ENCODE results near the gene STK11IP. TPM values are rescaled to one million over a fixed set of nuclear protein-coding genes. Genes with fewer than 3 reads are reported as not detected.

STK11IP gene
- total and polyA plus RNA-seq, 2 of the 13 experiments (the other 11 are each of a cell fraction or from before 2014, with no cell fraction given) = 12.8 to 24.0 TPM

DNA sequence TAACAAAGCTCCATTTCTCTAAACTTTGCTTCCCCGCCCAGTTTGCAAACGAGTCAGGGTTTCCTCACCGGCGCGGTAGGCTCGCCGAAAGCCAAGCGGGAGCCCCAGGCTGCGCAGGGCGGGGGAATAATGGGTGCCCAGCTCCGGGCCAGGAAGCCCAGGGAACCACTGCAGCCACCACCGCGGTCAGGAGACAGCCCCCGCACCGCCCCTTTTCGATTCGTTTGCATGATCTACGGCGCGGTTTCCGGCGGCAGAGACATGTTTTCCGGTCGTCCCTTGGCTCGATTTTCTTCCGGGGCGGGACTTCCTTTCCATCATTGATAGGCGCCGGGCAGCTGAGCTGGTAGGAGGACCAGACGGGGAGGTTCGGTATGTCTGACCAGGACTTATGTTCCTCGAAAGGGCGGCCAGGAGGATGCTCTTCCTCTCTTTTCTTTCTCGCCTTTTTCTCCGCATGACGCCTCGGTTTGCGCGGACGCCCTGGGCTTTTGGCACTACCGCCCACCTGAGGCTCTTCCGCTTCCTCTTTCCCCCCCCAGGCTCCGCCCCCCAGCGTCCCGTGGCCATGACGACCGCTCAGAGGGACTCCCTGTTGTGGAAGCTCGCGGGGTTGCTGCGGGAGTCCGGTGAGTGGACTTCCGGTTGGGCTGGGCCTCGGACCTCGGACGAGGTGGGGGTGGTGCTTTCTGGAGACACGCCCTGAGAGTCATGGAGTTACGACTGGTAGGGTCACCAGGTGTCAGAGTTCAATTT, at the start of gene STK11IP (continued):
- TF ChIP-seq SPEN (CRISPR knock-in tag; IDR thresholded peaks at IDR 0.05; ENCODE audit: low read depth) (peak; percentile 84), CEBPB (IDR thresholded peaks at IDR 0.05; ENCODE audit: borderline replicate concordance, low read depth, low read length) (no peak), ZNF891 (CRISPR knock-in tag; IDR thresholded peaks at IDR 0.05) (0 out of 2 replicates have a peak, but pooled peaks have one; percentile 58), NCOA1 (CRISPR knock-in tag; IDR thresholded peaks at IDR 0.05) (no peak), NR2F6 (IDR thresholded peaks at IDR 0.05) (peak; percentile 81; the same call in 1 of the 2 replicates), NR2F6 (CRISPR knock-in tag; IDR thresholded peaks at IDR 0.05) (peak; percentile 76), EHMT2 (IDR thresholded peaks at IDR 0.05; ENCODE audit: borderline replicate concordance, low read depth, low read length) (0 out of 2 replicates have a peak, but pooled peaks have one; percentile 23), ZNF577 (CRISPR knock-in tag; IDR thresholded peaks at IDR 0.05; ENCODE audit: borderline replicate concordance, low read depth) (no peak), SIN3B (IDR thresholded peaks at IDR 0.05; ENCODE audit: low read length) (no peak; the same call in none of the 2 replicates), ZNF256 (CRISPR knock-in tag; conservative IDR thresholded peaks at IDR 0.05) (peak; percentile 16; the same call in 1 of the 2 replicates), KDM5A (IDR thresholded peaks at IDR 0.05; ENCODE audit: borderline replicate concordance, low read length) (peak; percentile 91), MEF2D (CRISPR knock-in tag; IDR thresholded peaks at IDR 0.05) (peak; percentile 83; the same call in 1 of the 2 replicates), ZBTB21 (CRISPR knock-in tag; IDR thresholded peaks at IDR 0.05) (peak; percentile 36; the same call in 1 of the 2 replicates), ATM (IDR thresholded peaks at IDR 0.05; ENCODE audit: borderline replicate concordance) (no peak), POLR2AphosphoS2 (IDR thresholded peaks at IDR 0.05; ENCODE audit: low read depth, low read length) (no peak)
- TF ChIP-seq, protein P1, sequence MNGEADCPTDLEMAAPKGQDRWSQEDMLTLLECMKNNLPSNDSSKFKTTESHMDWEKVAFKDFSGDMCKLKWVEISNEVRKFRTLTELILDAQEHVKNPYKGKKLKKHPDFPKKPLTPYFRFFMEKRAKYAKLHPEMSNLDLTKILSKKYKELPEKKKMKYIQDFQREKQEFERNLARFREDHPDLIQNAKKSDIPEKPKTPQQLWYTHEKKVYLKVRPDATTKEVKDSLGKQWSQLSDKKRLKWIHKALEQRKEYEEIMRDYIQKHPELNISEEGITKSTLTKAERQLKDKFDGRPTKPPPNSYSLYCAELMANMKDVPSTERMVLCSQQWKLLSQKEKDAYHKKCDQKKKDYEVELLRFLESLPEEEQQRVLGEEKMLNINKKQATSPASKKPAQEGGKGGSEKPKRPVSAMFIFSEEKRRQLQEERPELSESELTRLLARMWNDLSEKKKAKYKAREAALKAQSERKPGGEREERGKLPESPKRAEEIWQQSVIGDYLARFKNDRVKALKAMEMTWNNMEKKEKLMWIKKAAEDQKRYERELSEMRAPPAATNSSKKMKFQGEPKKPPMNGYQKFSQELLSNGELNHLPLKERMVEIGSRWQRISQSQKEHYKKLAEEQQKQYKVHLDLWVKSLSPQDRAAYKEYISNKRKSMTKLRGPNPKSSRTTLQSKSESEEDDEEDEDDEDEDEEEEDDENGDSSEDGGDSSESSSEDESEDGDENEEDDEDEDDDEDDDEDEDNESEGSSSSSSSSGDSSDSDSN (CRISPR knock-in tag; IDR thresholded peaks at IDR 0.05) = peak; percentile 93
- TF ChIP-seq, protein P2, sequence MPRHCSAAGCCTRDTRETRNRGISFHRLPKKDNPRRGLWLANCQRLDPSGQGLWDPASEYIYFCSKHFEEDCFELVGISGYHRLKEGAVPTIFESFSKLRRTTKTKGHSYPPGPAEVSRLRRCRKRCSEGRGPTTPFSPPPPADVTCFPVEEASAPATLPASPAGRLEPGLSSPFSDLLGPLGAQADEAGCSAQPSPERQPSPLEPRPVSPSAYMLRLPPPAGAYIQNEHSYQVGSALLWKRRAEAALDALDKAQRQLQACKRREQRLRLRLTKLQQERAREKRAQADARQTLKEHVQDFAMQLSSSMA (CRISPR knock-in tag; IDR thresholded peaks at IDR 0.05) = no peak
- TF ChIP-seq, protein P3, sequence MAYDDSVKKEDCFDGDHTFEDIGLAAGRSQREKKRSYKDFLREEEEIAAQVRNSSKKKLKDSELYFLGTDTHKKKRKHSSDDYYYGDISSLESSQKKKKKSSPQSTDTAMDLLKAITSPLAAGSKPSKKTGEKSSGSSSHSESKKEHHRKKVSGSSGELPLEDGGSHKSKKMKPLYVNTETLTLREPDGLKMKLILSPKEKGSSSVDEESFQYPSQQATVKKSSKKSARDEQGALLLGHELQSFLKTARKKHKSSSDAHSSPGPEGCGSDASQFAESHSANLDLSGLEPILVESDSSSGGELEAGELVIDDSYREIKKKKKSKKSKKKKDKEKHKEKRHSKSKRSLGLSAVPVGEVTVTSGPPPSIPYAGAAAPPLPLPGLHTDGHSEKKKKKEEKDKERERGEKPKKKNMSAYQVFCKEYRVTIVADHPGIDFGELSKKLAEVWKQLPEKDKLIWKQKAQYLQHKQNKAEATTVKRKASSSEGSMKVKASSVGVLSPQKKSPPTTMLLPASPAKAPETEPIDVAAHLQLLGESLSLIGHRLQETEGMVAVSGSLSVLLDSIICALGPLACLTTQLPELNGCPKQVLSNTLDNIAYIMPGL (CRISPR knock-in tag; IDR thresholded peaks at IDR 0.05; ENCODE audit: borderline replicate concordance in 1 of 2, low read depth in 1 of 2) = peak; percentile 73 to 78
- TF ChIP-seq, protein P4, sequence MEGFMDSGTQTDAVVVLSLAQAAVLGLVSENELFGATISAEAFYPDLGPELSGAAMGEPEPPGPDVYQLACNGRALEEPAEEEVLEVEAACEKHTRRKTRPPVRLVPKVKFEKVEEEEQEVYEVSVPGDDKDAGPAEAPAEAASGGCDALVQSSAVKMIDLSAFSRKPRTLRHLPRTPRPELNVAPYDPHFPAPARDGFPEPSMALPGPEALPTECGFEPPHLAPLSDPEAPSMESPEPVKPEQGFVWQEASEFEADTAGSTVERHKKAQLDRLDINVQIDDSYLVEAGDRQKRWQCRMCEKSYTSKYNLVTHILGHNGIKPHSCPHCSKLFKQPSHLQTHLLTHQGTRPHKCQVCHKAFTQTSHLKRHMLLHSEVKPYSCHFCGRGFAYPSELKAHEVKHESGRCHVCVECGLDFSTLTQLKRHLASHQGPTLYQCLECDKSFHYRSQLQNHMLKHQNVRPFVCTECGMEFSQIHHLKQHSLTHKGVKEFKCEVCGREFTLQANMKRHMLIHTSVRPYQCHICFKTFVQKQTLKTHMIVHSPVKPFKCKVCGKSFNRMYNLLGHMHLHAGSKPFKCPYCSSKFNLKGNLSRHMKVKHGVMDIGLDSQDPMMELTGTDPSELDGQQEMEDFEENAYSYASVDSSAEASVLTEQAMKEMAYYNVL (CRISPR knock-in tag; IDR thresholded peaks at IDR 0.05; ENCODE audit: borderline replicate concordance) = 0 out of 2 replicates have a peak, but pooled peaks have one; percentile 50

All from HepG2 (cell line).